SK-N-MC (cell line): ENCODE measurements around the gene DDX39A.

Experiments used
- EZH2 ChIP-seq: fragments of 200-600 bp; sonication (generic); IDR thresholded peaks from one replicate; pipeline ENCODE4 v1.6.1; 2017; ENCODE audit warnings: antibody characterized with exemption
- POLR2AphosphoS5 ChIP-seq: IDR thresholded peaks from 2 replicates; pipeline ENCODE4 v1.6.1; 2012; ENCODE audit warnings: mild to moderate bottlenecking, low read depth, low read length, borderline replicate concordance

DNA sequence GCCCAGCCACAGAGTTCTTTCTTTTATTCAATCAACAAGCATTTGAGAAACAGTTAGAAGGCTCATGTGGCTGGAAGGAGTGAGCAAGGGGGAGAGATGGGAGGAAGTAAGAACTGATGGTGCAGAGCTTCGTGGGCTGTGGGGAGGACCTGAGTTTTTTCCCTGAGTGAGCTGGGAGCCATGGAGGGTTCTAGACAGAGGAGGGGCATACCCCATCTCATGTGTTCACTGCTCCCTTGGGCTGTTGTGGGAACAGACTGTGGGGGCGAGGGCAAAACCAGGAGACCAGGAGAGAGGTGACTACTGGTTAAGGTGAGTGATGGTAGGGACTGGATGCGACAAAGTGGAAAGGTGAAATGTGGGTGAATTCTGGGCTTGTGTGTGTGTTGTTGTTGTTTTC lies 11.6 kb upstream of the DDX39A start:
- TF ChIP-seq EZH2 (no peak), POLR2AphosphoS5 (no peak)
